GM18951 (cell line): ENCODE data around the gene ATG7.

Experiments
- POLR2A ChIP-seq: IDR thresholded peaks from 4 replicates; pipeline ENCODE4 v1.6.1; 2011; ENCODE audit warnings: mild to moderate bottlenecking; ENCODE audit not compliant: insufficient read length, insufficient read depth; ENCODE audit errors: extremely low read depth
- in situ Hi-C: fragments of 300-500 bp; cut with MboI; formaldehyde crosslinking; loops from one replicate; pipeline ENCODE4 v1.12.0; 2022; ENCODE audit warnings: low sequenced_read_pairs, mixed read lengths, inconsistent platforms; ENCODE audit not compliant: unreplicated experiment

ATG7 gene

GRCh38 chr3:11323813-11324212 lies 51.6 kb downstream of the ATG7 start:
- no peak for TF ChIP-seq POLR2A
- in situ Hi-C loops = no loop called here

GRCh38 chr3:11327619-11328018 lies 55.4 kb downstream of the ATG7 start:
- in situ Hi-C loops = loop anchor here (5.0 to 25.0 kb wide), 2 partner anchors 90 to 265 kb away; no protein-coding TSS in a partner anchor
- no peak for TF ChIP-seq POLR2A

DNA sequence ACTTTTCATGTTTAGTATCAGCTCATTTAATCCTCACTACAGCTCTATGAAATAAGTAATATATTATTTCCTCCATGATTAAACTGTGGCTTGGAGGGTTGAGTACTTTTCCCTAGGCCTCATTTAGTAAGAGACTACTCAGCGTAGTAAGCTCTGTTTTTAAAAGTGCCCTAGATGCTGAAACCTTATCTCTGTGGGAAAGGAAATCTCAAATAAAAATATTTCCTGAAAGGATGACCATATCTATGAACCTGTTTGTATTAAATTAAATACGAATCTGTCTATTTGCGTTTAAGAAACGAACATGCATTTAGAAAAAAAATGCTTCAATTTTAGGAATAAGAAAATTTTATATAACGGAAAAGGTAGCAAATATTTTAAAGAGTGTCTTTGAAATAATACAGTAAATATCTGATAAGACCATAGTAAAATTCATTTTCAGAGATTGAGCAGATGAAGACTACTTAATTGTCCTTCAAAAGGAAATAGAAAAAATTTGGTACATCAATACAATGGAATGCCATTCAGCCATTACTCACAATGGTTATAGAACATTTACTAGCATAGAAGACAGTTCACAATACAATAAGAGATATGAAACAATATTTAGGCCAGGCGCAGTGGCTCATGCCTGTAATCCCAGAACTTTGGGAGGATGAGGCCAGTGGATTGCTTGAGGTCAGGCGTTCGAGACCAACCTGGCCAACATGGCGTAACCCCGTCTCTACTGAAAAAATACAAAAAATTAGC lies 56.2 kb downstream of the ATG7 start:
- in situ Hi-C loops = loop anchor here (5.0 to 25.0 kb wide), 2 partner anchors 91 to 266 kb away; no protein-coding TSS in a partner anchor
- TF ChIP-seq POLR2A = no peak

DNA sequence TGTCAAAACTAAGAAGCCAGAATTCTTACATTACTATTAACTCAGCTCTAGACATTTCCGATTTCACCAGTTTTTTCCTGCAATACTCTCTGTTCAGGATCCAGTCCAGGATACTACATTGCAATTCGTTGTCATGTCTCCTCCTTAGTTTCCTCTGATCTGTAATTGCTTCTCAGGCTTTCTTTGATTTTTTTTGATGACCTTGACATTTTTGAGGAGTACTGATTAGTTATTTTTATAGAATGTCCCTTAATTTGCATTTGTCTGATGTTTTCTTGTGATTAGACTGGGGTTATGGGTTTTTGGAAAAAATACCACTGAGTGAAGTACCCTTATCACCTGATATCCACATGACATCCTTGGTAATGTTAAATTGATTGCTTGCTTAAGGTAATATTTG lies 57.6 kb downstream of the ATG7 start:
- TF ChIP-seq POLR2A = no peak
- in situ Hi-C loops = loop anchor here (5.0 to 25.0 kb wide), 2 partner anchors 92 to 267 kb away; no protein-coding TSS in a partner anchor

- TF ChIP-seq POLR2A = no peak
- in situ Hi-C loops = loop anchor here (25.0 kb wide), 1 partner anchor 269 kb away; no protein-coding TSS in a partner anchor
Observed at GRCh38 chr3:11331101-11331500, 58.9 kb downstream of the ATG7 start.

- no peak for TF ChIP-seq POLR2A
- in situ Hi-C loops = loop anchor here (25.0 kb wide), 1 partner anchor 273 kb away; no protein-coding TSS in a partner anchor
Observed at GRCh38 chr3:11335056-11335608, 62.9 kb downstream of the ATG7 start.

DNA sequence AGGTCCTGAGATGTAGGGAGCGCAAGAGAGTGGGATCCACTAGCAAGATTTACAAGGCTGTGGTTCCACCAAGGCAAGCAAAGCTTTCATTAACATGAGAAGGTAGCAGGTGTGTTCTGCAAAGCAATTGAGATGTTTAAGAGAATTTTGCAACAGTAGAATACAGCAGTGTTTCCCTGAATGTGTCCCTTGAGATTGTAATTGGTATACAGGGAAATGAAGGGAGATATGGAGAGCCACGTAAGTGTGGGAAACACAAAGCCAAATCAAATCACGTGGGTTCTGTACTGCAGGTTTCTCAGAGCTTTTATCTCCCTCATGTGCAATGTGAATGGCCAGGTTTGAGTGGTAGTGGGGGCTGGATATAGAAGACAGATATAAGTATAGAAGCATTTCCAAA lies 67.3 kb downstream of the ATG7 start:
- in situ Hi-C loops = loop anchor here (25.0 kb wide), 1 partner anchor 277 kb away; no protein-coding TSS in a partner anchor
- TF ChIP-seq POLR2A = no peak

- in situ Hi-C loops = loop anchor here (25.0 kb wide), 1 partner anchor 284 kb away; no protein-coding TSS in a partner anchor
Observed at GRCh38 chr3:11346416-11346815, 74.2 kb downstream of the ATG7 start.

GRCh38 chr3:11348877-11349276 lies 76.7 kb downstream of the ATG7 start:
- in situ Hi-C loops = loop anchor here (25.0 kb wide), 1 partner anchor 287 kb away; no protein-coding TSS in a partner anchor

More at GRCh38 chr3:11346416-11346815, 74.2 kb downstream of the ATG7 start:
- no peak for TF ChIP-seq POLR2A

DNA sequence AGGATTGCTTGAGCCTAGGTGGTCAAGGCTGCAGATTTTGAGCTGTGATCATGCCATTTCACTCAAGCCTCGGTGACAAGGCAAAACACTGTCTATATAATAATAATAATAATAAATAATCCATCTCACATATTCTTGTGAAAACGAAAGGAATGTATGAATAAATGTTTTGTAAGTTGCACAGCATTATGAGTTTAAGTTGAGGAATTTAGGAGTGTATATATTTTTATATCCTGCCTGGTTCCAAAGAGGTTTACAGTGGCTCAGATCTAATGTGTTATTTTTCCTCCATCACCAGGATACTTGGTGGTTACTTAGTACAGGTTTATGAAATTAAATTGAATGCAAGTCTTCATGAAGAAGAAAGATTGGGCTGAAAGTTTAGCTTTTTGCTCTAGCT lies 77.2 kb downstream of the ATG7 start:
- TF ChIP-seq POLR2A = no peak
- in situ Hi-C loops = loop anchor here (25.0 kb wide), 1 partner anchor 287 kb away; no protein-coding TSS in a partner anchor

DNA sequence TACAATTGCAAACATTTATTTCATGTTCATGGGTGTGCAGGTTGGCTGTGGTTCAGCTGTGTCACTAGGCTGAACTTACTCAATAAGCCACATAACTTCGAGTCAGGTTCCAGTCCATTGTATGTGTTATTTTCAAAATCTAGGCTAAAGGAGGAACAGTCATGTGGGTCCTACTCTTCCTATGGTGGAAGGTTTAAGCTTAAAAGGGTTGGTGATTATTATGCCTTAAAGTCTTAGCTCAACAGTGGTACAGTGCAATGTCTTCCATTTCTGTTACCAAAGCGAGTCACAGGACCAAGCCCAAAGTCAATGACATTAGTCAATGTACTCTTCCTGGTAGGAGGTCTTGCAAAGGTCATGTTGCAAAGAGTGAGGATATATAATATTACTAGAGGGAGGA lies 78.2 kb downstream of the ATG7 start:
- in situ Hi-C loops = no loop called here

DNA sequence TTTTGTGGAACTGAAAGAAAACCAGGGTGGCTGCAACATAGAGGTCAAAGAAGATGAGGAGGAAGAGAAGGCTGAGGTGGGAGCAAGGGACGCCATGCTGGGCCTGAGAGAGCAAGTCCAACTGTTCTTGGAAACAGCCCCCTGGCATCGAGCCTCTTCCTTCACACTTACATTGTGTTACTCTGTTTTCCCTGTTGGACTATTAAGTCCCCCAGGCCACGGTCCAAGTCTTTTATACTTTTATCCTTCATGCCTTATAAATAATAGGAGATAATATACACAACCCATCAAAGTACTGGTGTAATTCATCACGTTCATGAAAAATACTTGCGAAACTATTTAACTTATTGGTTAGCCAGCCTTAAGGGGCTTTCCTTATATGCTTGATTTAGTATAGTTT lies 79.3 kb downstream of the ATG7 start:
- no peak for TF ChIP-seq POLR2A
- in situ Hi-C loops = no loop called here

More for the DNA sequence above, 78.2 kb downstream of the ATG7 start:
- TF ChIP-seq POLR2A = no peak

GRCh38 chr3:11356269-11356668 lies 84.1 kb downstream of the ATG7 start:
- no peak for TF ChIP-seq POLR2A
- in situ Hi-C loops = no loop called here

DNA sequence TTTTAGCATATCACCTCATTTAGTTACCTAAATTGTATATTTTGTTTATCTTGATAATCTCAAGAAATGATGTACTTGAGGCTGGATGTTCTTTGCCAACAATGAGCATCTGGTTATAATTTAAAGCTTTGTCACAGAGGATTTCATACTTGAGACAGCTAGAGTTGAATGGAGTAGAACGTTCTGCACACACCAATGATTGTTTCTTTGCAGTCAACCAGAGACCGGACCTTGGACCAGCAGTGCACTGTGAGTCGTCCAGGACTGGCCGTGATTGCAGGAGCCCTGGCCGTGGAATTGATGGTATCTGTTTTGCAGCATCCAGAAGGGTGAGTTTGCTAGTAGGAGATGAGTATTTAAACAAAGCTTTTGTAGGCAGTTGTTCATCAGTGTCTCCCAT lies 90.4 kb downstream of the ATG7 start:
- in situ Hi-C loops = no loop called here
- no peak for TF ChIP-seq POLR2A
